Liver (tissue), 9 donors: ENCODE measurements around the gene NAA35. TPM values are rescaled to one million over a fixed set of nuclear protein-coding genes. Genes with fewer than 3 reads are reported as not detected.

Experiments
- DNase-seq: peaks from one replicate; pipeline ENCODE4 v3.0.0-alpha.2; 2017; ENCODE audit warnings: low spot score
- H3K27ac ChIP-seq, 2 donors: one replicate each; pipeline ENCODE4 v1.7.0; 2013; ENCODE audit warnings: inconsistent platforms in 2 of 2, low read length in 2 of 2, control low read depth in 1 of 2, low read depth in 1 of 2, mild to moderate bottlenecking in 1 of 2
- H3K27me3 ChIP-seq, 4 donors: one replicate each; pipeline versions ENCODE4 v1.6.1 to v1.7.0; 2013; ENCODE audit warnings: low read length in 3 of 4, inconsistent platforms in 1 of 4, mild to moderate bottlenecking in 1 of 4, moderate library complexity in 1 of 4; ENCODE audit not compliant: control insufficient read depth in 4 of 4, insufficient read depth in 4 of 4
- H3K36me3 ChIP-seq, 4 donors: one replicate each; pipeline versions ENCODE4 v1.6.1 to v1.7.0; 2013; ENCODE audit warnings: low read length in 3 of 4, mild to moderate bottlenecking in 3 of 4, low read depth in 1 of 4, moderate library complexity in 1 of 4; ENCODE audit not compliant: control insufficient read depth in 4 of 4, insufficient read depth in 3 of 4
- H3K4me1 ChIP-seq, 4 donors: one replicate each; pipeline versions ENCODE4 v1.6.1 to v1.7.0; 2013; ENCODE audit warnings: low read length in 3 of 4, mild to moderate bottlenecking in 3 of 4, moderate library complexity in 1 of 4; ENCODE audit not compliant: control insufficient read depth in 4 of 4, insufficient read depth in 4 of 4
- H3K4me3 ChIP-seq, 3 donors: one replicate each; pipeline versions ENCODE4 v1.6.1 to v1.7.0; 2013; ENCODE audit warnings: low read length in 3 of 3, control low read depth in 1 of 3, low read depth in 1 of 3, mild to moderate bottlenecking in 1 of 3
- H3K9ac ChIP-seq, 2 donors: one replicate each; pipeline ENCODE4 v1.7.0; 2013; ENCODE audit warnings: low read length in 2 of 2, mild to moderate bottlenecking in 2 of 2, moderate library complexity in 2 of 2, control low read depth in 1 of 2, low read depth in 1 of 2
- H3K9me3 ChIP-seq, 4 donors: one replicate each; pipeline versions ENCODE4 v1.6.1 to v1.7.0; 2013; ENCODE audit warnings: low read length in 3 of 4; ENCODE audit not compliant: control insufficient read depth in 4 of 4
- EGR1 ChIP-seq, 2 donors: IDR thresholded peaks; 2 replicates each; pipeline ENCODE4 v1.6.1; 2016 to 2018; ENCODE audit warnings: antibody characterized with exemption in 2 of 2, low read depth in 2 of 2
- FOXA1 ChIP-seq: IDR thresholded peaks from 2 replicates; pipeline ENCODE4 v1.6.1; 2016; ENCODE audit warnings: antibody characterized with exemption
- FOXA2 ChIP-seq: IDR thresholded peaks from 2 replicates; pipeline ENCODE4 v1.6.1; 2016; ENCODE audit warnings: antibody characterized with exemption
- GABPA ChIP-seq, 2 donors: IDR thresholded peaks in 1 of 2; conservative IDR thresholded peaks in 1 of 2; 2 replicates each; pipeline ENCODE4 v1.6.1; 2016; ENCODE audit warnings: antibody characterized with exemption in 2 of 2, mild to moderate bottlenecking in 1 of 2, moderate library complexity in 1 of 2
- HNF4A ChIP-seq, 2 donors: conservative IDR thresholded peaks; 2 replicates each; pipeline ENCODE4 v1.6.1; 2016; ENCODE audit warnings: antibody characterized with exemption in 2 of 2, mild to moderate bottlenecking in 2 of 2
- JUND ChIP-seq, 2 donors: IDR thresholded peaks; 2 replicates each; pipeline ENCODE4 v1.6.1; 2016; ENCODE audit warnings: antibody characterized with exemption in 2 of 2
- NR2F2 ChIP-seq: IDR thresholded peaks from 2 replicates; pipeline ENCODE4 v1.6.1; 2016; ENCODE audit warnings: antibody characterized with exemption
- RAD21 ChIP-seq, 2 donors: IDR thresholded peaks; 2 replicates each; pipeline ENCODE4 v1.6.1; 2016; ENCODE audit warnings: antibody characterized with exemption in 2 of 2, mild to moderate bottlenecking in 2 of 2
- RXRA ChIP-seq, 2 donors: IDR thresholded peaks; 2 replicates each; pipeline ENCODE4 v1.6.1; 2017 to 2018; ENCODE audit warnings: antibody characterized with exemption in 2 of 2, mild to moderate bottlenecking in 1 of 2
- SP1 ChIP-seq: IDR thresholded peaks from 2 replicates; pipeline ENCODE4 v1.6.1; 2018; ENCODE audit warnings: antibody characterized with exemption, mild to moderate bottlenecking
- TAF1 ChIP-seq: conservative IDR thresholded peaks from 2 replicates; pipeline ENCODE4 v1.6.1; 2016; ENCODE audit warnings: antibody characterized with exemption, mild to moderate bottlenecking
- YY1 ChIP-seq: IDR thresholded peaks from 2 replicates; pipeline ENCODE4 v1.6.1; 2016; ENCODE audit warnings: antibody characterized with exemption, mild to moderate bottlenecking
- WGBS: extraction: QIAGEN DNeasy Blood & Tissue Kit; methylation state at CpG from one replicate; pipeline ENCODE4 v1.1.7; 2013; 5-methylcytosine and 5-hydroxymethylcytosine counted together
- polyA plus RNA-seq, 2 donors: library from polyadenylated mRNA; stranded (reverse) in 1 of 2; unstranded in 1 of 2; fragments of 200-250 nt in 1 of 2; fragments of >200 nt in 1 of 2; fragmentation: Nextera tagmentation in 1 of 2; extraction: Ambion mirVana in 1 of 2; gene quantifications; one replicate each; pipeline versions ENCODE4 v1.2.1 to v1.2.3, GENCODE V29; 2013 to 2015
- total RNA-seq, 2 donors: library from RNA; depleted of rRNA; stranded (reverse); fragments of >200 nt; gene quantifications; one replicate each; pipeline ENCODE4 v1.2.3, GENCODE V29; 2014
- TF ChIP-seq, protein P1 (sequence below): IDR thresholded peaks from 2 replicates; pipeline ENCODE4 v1.6.1; 2016; ENCODE audit warnings: antibody characterized with exemption, mild to moderate bottlenecking
- TF ChIP-seq, protein P2 (sequence below): IDR thresholded peaks from 2 replicates; pipeline ENCODE4 v1.6.1; 2016; ENCODE audit warnings: antibody characterized with exemption
- TF ChIP-seq, protein P3 (sequence below): IDR thresholded peaks from 2 replicates; pipeline ENCODE4 v1.6.1; 2016; ENCODE audit warnings: antibody characterized with exemption
- TF ChIP-seq, protein P4 (sequence below): fragments of 150-350 bp; IDR thresholded peaks from 2 replicates; pipeline ENCODE4 v1.5.1; 2017; ENCODE audit warnings: improper control_type of control experiment, low read depth, low read length; ENCODE audit not compliant: missing input control
- TF ChIP-seq, protein P5 (sequence below): IDR thresholded peaks from 2 replicates; pipeline ENCODE4 v1.6.1; 2016; ENCODE audit warnings: antibody characterized with exemption
- donor health status: healthy.
- donor health status: healthy.
- donor health status: healthy.
- donor health status: healthy.
- donor health status: healthy.

NAA35 gene
- total and polyA plus RNA-seq, 4 donors: 5.2 to 14.8 (median 9.2) TPM

DNA sequence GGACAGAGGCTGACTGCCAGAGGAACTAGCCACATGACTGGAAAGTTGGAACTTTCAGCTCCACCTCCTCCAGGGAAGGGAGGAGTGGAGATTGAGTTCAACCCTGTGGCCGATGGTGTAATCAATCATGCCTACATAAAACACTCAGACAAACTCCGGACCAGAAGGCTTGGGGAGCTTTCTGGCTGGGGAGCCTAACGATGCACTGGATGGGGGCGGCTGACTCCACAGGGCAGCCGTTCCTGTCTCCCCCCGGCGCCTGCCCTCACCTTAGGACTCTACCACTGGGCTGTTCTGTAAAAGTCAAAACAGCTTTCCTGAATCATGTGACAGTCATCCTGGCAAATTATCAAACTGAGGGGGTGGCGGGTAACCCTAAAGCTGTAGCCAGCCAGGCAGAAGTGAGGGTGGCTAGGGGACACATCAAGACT lies 100.4 kb downstream of the NAA35 start:
- H3K9me3 ChIP-seq: no peaks in the 10 kb centered on the region
- H3K27ac ChIP-seq: no peak overlapping the region
- no peak overlapping the region for H3K4me3 ChIP-seq
- H3K4me1 ChIP-seq: no peaks in the 10 kb centered on the region
- no peaks in the 10 kb centered on the region for H3K27me3 ChIP-seq
- DNase-seq: no peak
- TF ChIP-seq, protein P1, sequence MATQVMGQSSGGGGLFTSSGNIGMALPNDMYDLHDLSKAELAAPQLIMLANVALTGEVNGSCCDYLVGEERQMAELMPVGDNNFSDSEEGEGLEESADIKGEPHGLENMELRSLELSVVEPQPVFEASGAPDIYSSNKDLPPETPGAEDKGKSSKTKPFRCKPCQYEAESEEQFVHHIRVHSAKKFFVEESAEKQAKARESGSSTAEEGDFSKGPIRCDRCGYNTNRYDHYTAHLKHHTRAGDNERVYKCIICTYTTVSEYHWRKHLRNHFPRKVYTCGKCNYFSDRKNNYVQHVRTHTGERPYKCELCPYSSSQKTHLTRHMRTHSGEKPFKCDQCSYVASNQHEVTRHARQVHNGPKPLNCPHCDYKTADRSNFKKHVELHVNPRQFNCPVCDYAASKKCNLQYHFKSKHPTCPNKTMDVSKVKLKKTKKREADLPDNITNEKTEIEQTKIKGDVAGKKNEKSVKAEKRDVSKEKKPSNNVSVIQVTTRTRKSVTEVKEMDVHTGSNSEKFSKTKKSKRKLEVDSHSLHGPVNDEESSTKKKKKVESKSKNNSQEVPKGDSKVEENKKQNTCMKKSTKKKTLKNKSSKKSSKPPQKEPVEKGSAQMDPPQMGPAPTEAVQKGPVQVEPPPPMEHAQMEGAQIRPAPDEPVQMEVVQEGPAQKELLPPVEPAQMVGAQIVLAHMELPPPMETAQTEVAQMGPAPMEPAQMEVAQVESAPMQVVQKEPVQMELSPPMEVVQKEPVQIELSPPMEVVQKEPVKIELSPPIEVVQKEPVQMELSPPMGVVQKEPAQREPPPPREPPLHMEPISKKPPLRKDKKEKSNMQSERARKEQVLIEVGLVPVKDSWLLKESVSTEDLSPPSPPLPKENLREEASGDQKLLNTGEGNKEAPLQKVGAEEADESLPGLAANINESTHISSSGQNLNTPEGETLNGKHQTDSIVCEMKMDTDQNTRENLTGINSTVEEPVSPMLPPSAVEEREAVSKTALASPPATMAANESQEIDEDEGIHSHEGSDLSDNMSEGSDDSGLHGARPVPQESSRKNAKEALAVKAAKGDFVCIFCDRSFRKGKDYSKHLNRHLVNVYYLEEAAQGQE: no peak
- no peak for TF ChIP-seq RXRA (IDR thresholded peaks at IDR 0.05)
- TF ChIP-seq TAF1: no peak
- no peak for TF ChIP-seq HNF4A (conservative IDR thresholded peaks at IDR 0.05)
- TF ChIP-seq RAD21 (IDR thresholded peaks at IDR 0.05): no peak
- TF ChIP-seq, protein P2, sequence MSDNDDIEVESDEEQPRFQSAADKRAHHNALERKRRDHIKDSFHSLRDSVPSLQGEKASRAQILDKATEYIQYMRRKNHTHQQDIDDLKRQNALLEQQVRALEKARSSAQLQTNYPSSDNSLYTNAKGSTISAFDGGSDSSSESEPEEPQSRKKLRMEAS: no peak
- TF ChIP-seq SP1: no peak
- TF ChIP-seq NR2F2: no peak
- TF ChIP-seq, protein P3, sequence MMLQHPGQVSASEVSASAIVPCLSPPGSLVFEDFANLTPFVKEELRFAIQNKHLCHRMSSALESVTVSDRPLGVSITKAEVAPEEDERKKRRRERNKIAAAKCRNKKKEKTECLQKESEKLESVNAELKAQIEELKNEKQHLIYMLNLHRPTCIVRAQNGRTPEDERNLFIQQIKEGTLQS: no peak
- no peak for TF ChIP-seq YY1
- TF ChIP-seq, protein P4, sequence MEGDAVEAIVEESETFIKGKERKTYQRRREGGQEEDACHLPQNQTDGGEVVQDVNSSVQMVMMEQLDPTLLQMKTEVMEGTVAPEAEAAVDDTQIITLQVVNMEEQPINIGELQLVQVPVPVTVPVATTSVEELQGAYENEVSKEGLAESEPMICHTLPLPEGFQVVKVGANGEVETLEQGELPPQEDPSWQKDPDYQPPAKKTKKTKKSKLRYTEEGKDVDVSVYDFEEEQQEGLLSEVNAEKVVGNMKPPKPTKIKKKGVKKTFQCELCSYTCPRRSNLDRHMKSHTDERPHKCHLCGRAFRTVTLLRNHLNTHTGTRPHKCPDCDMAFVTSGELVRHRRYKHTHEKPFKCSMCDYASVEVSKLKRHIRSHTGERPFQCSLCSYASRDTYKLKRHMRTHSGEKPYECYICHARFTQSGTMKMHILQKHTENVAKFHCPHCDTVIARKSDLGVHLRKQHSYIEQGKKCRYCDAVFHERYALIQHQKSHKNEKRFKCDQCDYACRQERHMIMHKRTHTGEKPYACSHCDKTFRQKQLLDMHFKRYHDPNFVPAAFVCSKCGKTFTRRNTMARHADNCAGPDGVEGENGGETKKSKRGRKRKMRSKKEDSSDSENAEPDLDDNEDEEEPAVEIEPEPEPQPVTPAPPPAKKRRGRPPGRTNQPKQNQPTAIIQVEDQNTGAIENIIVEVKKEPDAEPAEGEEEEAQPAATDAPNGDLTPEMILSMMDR: no peak
- TF ChIP-seq, protein P5, sequence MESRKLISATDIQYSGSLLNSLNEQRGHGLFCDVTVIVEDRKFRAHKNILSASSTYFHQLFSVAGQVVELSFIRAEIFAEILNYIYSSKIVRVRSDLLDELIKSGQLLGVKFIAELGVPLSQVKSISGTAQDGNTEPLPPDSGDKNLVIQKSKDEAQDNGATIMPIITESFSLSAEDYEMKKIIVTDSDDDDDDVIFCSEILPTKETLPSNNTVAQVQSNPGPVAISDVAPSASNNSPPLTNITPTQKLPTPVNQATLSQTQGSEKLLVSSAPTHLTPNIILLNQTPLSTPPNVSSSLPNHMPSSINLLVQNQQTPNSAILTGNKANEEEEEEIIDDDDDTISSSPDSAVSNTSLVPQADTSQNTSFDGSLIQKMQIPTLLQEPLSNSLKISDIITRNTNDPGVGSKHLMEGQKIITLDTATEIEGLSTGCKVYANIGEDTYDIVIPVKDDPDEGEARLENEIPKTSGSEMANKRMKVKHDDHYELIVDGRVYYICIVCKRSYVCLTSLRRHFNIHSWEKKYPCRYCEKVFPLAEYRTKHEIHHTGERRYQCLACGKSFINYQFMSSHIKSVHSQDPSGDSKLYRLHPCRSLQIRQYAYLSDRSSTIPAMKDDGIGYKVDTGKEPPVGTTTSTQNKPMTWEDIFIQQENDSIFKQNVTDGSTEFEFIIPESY: no peak
- TF ChIP-seq JUND (IDR thresholded peaks at IDR 0.05): no peak
- H3K9ac ChIP-seq: no peak overlapping the region
- 73% methylated on average over 8 of the region's 8 CpGs for WGBS
- no peaks in the 10 kb centered on the region for H3K36me3 ChIP-seq

DNA sequence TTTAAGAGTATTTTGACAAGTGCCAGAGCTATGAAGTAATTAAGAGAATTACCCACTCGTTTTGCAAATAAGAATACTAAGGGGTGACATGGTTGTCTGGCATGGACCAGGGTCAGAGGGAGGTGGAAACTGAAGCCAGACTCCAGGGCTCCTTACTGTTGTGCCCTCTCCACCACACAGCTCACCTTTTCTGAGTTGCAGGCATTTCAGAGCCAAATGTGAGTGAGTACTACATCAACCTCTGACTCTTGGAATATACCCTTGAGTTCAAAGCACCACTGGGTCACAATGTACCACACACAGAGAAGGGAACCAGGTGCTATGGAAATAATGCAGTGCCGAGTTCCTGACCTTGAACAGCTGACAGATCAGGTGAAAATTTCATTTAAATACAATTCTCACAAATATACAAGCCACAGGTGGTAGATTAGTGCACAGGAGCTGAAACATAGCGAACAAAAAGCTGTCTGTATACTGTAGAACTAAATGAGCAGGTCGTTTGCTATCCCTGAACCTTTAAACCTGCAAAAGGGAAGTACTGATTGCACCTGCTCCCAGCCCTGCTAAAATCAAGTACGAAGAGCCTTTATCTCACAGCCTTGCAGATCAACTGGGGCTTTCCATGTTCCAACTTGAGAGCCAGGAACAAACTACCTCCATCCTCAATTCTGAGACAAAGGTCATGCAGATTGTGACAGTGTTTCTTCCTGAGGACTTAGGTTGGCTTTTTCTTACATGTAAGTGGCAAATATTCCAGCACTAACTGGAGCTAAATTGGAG lies 101.4 kb downstream of the NAA35 start:
- WGBS: 67% methylated on average over 5 of the region's 5 CpGs
- TF ChIP-seq SP1 (no peak), NR2F2 (no peak), TAF1 (no peak), JUND (IDR thresholded peaks at IDR 0.05) (no peak), EGR1 (IDR thresholded peaks at IDR 0.05; ENCODE audit: low read depth in 2 of 2) (no peak), FOXA2 (no peak), RXRA (IDR thresholded peaks at IDR 0.05) (no peak), YY1 (no peak), RAD21 (IDR thresholded peaks at IDR 0.05) (no peak), FOXA1 (no peak), GABPA (IDR thresholded peaks at IDR 0.05 in 1 of 2, conservative IDR thresholded peaks at IDR 0.05 in 1 of 2) (no peak)
- TF ChIP-seq, protein P5: no peak
- TF ChIP-seq, protein P3: no peak
- TF ChIP-seq, protein P2: no peak
- TF ChIP-seq, protein P4: no peak
- DNase-seq: no peak
- Histone ChIP-seq H3K27ac (no peak overlapping the region), H3K9ac (no peak overlapping the region), H3K9me3 (no peaks in the 10 kb centered on the region), H3K4me3 (no peak overlapping the region), H3K4me1 (no peaks in the 10 kb centered on the region), H3K36me3 (no peaks in the 10 kb centered on the region), H3K27me3 (no peaks in the 10 kb centered on the region)
